ENCODE results near the gene ST3GAL2. TPM values are rescaled to one million over a fixed set of nuclear protein-coding genes. Genes with fewer than 3 reads are reported as not detected.

The ST3GAL2 gene
- total and polyA plus RNA-seq, 9 of the 15 experiments (the other 6 are each of a cell fraction or from before 2014, with no cell fraction given) = 1.5 to 108 (median 34.3) TPM

- TF ChIP-seq REST (IDR thresholded peaks at IDR 0.05; ENCODE audit: borderline replicate concordance) = peak; percentile 63
- peak; percentile 60; the same call in 1 of the 2 replicates for TF ChIP-seq REST (CRISPR knock-in tag; IDR thresholded peaks at IDR 0.05; ENCODE audit: low read depth)
- no peak for TF ChIP-seq ZFP91 (CRISPR knock-in tag; IDR thresholded peaks at IDR 0.05)
- no peak for TF ChIP-seq ZNF347 (CRISPR knock-in tag; IDR thresholded peaks at IDR 0.05; ENCODE audit: low read depth)
- TF ChIP-seq RBBP5 (IDR thresholded peaks at IDR 0.05; ENCODE audit: borderline replicate concordance, insufficient read depth, low read length, poor library complexity, severe bottlenecking) = peak; percentile 58
- TF ChIP-seq USF1 (CRISPR knock-in tag; IDR thresholded peaks at IDR 0.05) = peak; percentile 62
- TF ChIP-seq ZNF766 (CRISPR knock-in tag; conservative IDR thresholded peaks at IDR 0.05) = peak; percentile 96
- no peak for TF ChIP-seq SIN3B (IDR thresholded peaks at IDR 0.05; ENCODE audit: low read depth)
- TF ChIP-seq ZNF143 (CRISPR knock-in tag; IDR thresholded peaks at IDR 0.05) = peak; percentile 26; the same call in 1 of the 2 replicates
- peak; percentile 61; the same call in 1 of the 2 replicates for TF ChIP-seq MEF2A (IDR thresholded peaks at IDR 0.05; ENCODE audit: control insufficient read depth, low read depth, low read length)
- peak in 1 of 2 experiments; percentile 44; a peak in 2 of 4 replicates for TF ChIP-seq KDM4B (IDR thresholded peaks at IDR 0.05; ENCODE audit: borderline replicate concordance in 2 of 2, low read depth in 1 of 2)
- peak; percentile 70 for TF ChIP-seq POLR2G (IDR thresholded peaks at IDR 0.05; ENCODE audit: low read depth, low read length)
- peak; percentile 38 for TF ChIP-seq ATF6 (CRISPR knock-in tag; IDR thresholded peaks at IDR 0.05)
These were observed 10.5 kb downstream of the ST3GAL2 start (continued) for GRCh38 chr16:70428178-70428998.

Measured in K562 (cell line).